A673 (cell line): ENCODE data around the gene SPATA32. TPM values are rescaled to one million over a fixed set of nuclear protein-coding genes. Genes with fewer than 3 reads are reported as not detected.
"Not testable (repeated sequence)": the region's sequence is repeated elsewhere in the genome, so short reads cannot be mapped to it uniquely, and the experiment has no call there.

ENCODE experiments used
- BruUV-seq: library from RNA; stranded (reverse); fragments of 400-500 nt; replicated peaks from 2 replicates; lab custom pipeline; 2021; lab: Mats Ljungman, UMichigan
- CTCF ChIA-PET: fragments of 300-600 bp; sonication (Branson Sonifier 250); formaldehyde crosslinking; loops from one replicate; lab custom pipeline; 2022; ENCODE audit warnings: antibody characterized with exemption; lab: Charles Lee
- POLR2A ChIA-PET: fragments of 300-600 bp; sonication (Branson Sonifier 250); formaldehyde crosslinking; loops from one replicate; lab custom pipeline; 2022; ENCODE audit warnings: antibody characterized with exemption; ENCODE audit not compliant: low non-redundant PET; lab: Charles Lee
- DNase-seq: peaks from one replicate; pipeline ENCODE4 v3.0.0-alpha.2; 2015; ENCODE audit warnings: low spot score
- H3K27ac ChIP-seq: fragments of 200-600 bp; sonication (generic); 2 replicates; pipeline ENCODE4 v1.5.1; 2016; ENCODE audit warnings: mixed run types, low read depth, mild to moderate bottlenecking, mixed read lengths, antibody characterized with exemption, low read length; ENCODE audit not compliant: poor library complexity, severe bottlenecking
- H3K27me3 ChIP-seq: fragments of 200-600 bp; sonication (generic); replicated peaks from 2 replicates; pipeline ENCODE4 v1.6.1; 2017; ENCODE audit warnings: mixed run types, low read depth, mild to moderate bottlenecking, mixed read lengths, antibody characterized with exemption, low read length; ENCODE audit not compliant: insufficient read depth, poor library complexity
- H3K36me3 ChIP-seq: fragments of 200-600 bp; sonication (generic); 2 replicates; pipeline ENCODE4 v1.6.1; 2016; ENCODE audit warnings: mixed run types, mild to moderate bottlenecking, mixed read lengths, antibody characterized with exemption, low read length; ENCODE audit not compliant: insufficient read depth, poor library complexity, severe bottlenecking
- H3K4me1 ChIP-seq: fragments of 200-600 bp; sonication (generic); 2 replicates; pipeline ENCODE4 v1.6.1; 2017; ENCODE audit warnings: mixed run types, mild to moderate bottlenecking, mixed read lengths, antibody characterized with exemption, low read length; ENCODE audit not compliant: insufficient read depth, poor library complexity, severe bottlenecking
- H3K4me3 ChIP-seq: fragments of 200-600 bp; sonication (generic); 2 replicates; pipeline ENCODE4 v1.5.1; 2016; ENCODE audit warnings: low read depth, mixed run types, mild to moderate bottlenecking, mixed read lengths, low read length; ENCODE audit not compliant: poor library complexity, severe bottlenecking
- H3K9me3 ChIP-seq: fragments of 200-600 bp; sonication (generic); 2 replicates; pipeline ENCODE4 v1.6.1; 2016; ENCODE audit warnings: mixed run types, low read depth, mild to moderate bottlenecking, mixed read lengths, antibody characterized with exemption, low read length; ENCODE audit not compliant: poor library complexity, severe bottlenecking
- EZH2 ChIP-seq: fragments of 200-600 bp; sonication (generic); IDR thresholded peaks from 2 replicates; pipeline ENCODE4 v1.6.1; 2017; ENCODE audit warnings: borderline replicate concordance, low read depth, mild to moderate bottlenecking, mixed read lengths, antibody characterized with exemption, low read length; ENCODE audit not compliant: poor library complexity, severe bottlenecking
- intact Hi-C: fragments of 100-400 bp; cut with micrococcal nuclease; formaldehyde crosslinking; loops from one replicate; pipeline ENCODE4 v1.10.0; 2022; ENCODE audit not compliant: unreplicated experiment
- total RNA-seq: library from RNA; stranded (reverse); gene quantifications from 2 replicates; pipeline ENCODE4 v1.2.3, GENCODE V29; 2021
- TF ChIP-seq, protein P1 (sequence below): fragments of 300-800, 200-600 bp; sonication (generic); conservative IDR thresholded peaks from 2 replicates; pipeline ENCODE4 v1.5.1; 2017; ENCODE audit warnings: low read depth, mild to moderate bottlenecking, antibody characterized with exemption, low read length, moderate library complexity, mixed read lengths

SPATA32 gene
- total RNA-seq, 1 experiment from 2014 or later = not detected

DNA sequence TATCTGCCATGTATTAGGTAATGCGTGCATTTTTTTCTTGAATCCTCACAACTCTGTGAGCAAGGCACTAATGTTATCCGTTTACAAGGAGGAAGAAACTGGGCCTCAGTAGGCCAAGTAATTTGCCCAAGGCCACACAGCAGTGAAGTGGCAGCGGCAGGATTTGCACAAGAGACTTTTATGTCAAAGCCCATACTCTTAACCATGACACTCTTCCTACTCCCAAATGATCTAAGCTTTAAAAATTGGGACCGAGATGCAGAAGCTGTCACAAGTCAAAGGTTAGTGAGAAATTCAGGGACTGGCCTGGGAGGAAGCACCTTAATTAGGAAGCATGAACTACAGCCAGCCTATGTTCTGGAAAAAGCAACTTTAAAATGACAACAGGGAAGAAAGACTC lies 44.2 kb upstream of the SPATA32 start:
- no peak for TF ChIP-seq EZH2
- TF ChIP-seq, protein P1, sequence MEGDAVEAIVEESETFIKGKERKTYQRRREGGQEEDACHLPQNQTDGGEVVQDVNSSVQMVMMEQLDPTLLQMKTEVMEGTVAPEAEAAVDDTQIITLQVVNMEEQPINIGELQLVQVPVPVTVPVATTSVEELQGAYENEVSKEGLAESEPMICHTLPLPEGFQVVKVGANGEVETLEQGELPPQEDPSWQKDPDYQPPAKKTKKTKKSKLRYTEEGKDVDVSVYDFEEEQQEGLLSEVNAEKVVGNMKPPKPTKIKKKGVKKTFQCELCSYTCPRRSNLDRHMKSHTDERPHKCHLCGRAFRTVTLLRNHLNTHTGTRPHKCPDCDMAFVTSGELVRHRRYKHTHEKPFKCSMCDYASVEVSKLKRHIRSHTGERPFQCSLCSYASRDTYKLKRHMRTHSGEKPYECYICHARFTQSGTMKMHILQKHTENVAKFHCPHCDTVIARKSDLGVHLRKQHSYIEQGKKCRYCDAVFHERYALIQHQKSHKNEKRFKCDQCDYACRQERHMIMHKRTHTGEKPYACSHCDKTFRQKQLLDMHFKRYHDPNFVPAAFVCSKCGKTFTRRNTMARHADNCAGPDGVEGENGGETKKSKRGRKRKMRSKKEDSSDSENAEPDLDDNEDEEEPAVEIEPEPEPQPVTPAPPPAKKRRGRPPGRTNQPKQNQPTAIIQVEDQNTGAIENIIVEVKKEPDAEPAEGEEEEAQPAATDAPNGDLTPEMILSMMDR = no peak
- Histone ChIP-seq H3K4me3 (no peak overlapping the region), H3K4me1 (no peaks in the 10 kb centered on the region), H3K27ac (no peak overlapping the region), H3K27me3 (no peaks in the 10 kb centered on the region), H3K9me3 (no peaks in the 10 kb centered on the region), H3K36me3 (no peaks in the 10 kb centered on the region)
- CTCF ChIA-PET = no interaction called here
- POLR2A ChIA-PET = no interaction called here
- BruUV-seq = no TSS peak
- DNase-seq = no peak
- intact Hi-C loops = no loop called here

DNA sequence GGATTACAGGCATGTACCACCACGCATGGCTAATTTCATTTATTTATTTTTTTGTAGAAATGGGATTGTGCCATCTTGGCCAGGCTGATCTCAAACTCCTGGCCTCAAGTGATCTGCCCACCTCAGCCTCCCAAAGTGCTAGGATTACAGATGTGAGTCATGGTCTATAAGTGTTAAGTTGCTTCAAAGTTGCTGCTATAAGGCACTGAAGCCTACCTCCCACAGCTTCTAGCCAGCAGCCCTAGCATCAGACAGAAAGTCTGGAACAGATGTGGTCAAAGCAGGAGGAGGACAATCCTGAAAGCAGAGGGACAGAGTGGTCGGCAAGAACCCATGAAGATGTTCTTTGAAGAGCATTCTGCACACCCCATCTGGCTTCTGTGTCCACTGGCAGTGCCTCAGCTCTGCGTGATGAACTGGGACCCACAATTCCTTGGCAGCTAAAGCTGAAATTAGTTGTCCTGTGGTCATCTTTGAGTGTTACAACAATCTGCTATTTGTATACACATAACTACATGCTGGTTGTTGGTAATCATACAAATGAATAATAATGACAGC lies 43.7 kb upstream of the SPATA32 start:
- Histone ChIP-seq H3K27me3 (no peaks in the 10 kb centered on the region), H3K36me3 (no peaks in the 10 kb centered on the region), H3K9me3 (no peaks in the 10 kb centered on the region), H3K4me1 (no peaks in the 10 kb centered on the region), H3K4me3 (no peak overlapping the region), H3K27ac (no peak overlapping the region)
- TF ChIP-seq, protein P1 = no peak
- no peak for TF ChIP-seq EZH2
- POLR2A ChIA-PET = no interaction called here
- intact Hi-C loops = no loop called here
- CTCF ChIA-PET = no interaction called here
- no TSS peak for BruUV-seq
- DNase-seq = no peak

DNA sequence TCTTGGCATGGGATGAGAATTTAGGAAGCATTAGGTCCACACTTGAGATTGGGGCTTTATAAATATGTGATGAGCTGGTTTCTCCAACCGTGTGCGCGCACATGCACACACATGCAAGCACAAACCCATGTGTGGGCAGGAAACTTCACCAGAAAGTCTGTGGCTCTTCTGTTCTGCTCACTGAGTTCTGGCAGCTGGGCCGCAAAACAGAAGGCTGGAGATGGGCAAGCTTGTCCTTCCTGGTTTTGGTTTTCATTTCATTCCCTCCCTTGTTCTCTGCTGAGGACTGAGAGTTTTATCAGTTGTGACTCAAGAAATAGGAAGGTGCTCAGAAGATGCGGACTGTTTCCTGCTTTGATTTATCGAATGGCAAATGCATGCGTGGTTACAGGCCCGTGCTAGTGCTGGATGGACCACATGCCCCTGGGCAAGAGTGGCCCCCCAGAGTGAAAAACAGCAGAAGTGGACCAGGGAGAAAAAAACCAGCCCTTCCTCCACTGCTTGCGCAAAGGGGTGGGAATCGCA lies 40.8 kb upstream of the SPATA32 start:
- POLR2A ChIA-PET = no interaction called here
- Histone ChIP-seq H3K4me1 (no peaks in the 10 kb centered on the region), H3K4me3 (no peak overlapping the region), H3K27me3 (no peaks in the 10 kb centered on the region), H3K27ac (no peak overlapping the region), H3K36me3 (no peaks in the 10 kb centered on the region), H3K9me3 (no peaks in the 10 kb centered on the region)
- DNase-seq = no peak
- BruUV-seq = no TSS peak
- CTCF ChIA-PET = no interaction called here
- TF ChIP-seq, protein P1 = no peak
- no peak for TF ChIP-seq EZH2
- intact Hi-C loops = no loop called here

DNA sequence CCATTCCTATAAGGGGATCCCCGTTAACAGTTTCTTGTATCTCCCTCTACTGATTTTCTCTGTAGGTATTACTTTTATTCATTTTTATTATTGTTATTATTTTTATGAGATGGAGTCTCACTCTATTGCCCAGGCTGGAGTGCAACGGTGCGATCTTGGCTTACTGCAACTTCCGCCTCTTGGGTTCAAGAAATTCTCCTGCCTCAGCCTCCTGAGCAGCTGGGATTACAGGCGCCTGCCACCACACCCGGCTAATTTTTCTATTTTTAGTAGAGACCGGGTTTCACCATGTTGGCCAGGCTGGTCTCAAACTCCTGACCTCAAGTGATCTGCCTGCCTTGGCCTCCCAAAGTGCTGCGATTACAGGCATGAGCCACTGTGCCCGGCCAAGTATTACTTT lies 40.3 kb upstream of the SPATA32 start:
- H3K4me1 ChIP-seq, H3K27me3 ChIP-seq, H3K27ac ChIP-seq, BruUV-seq, H3K36me3 ChIP-seq, H3K4me3 ChIP-seq, intact Hi-C loops, H3K9me3 ChIP-seq, POLR2A ChIA-PET, DNase-seq: not testable (repeated sequence)
- CTCF ChIA-PET = interaction anchor here (0.7 kb wide), 1 partner anchor 25 kb away, joined by 3 read pairs; no protein-coding TSS in a partner anchor
